Measurements from ENCODE around the gene ANKK1. TPM values are rescaled to one million over a fixed set of nuclear protein-coding genes. Genes with fewer than 3 reads are reported as not detected.
A peak's percentile ranks its signal among the peaks of the same experiment; 100 is the strongest.

ANKK1 gene
- total and polyA plus RNA-seq, 9 of the 15 experiments (the other 6 are each of a cell fraction or from before 2014, with no cell fraction given): not detected

DNA sequence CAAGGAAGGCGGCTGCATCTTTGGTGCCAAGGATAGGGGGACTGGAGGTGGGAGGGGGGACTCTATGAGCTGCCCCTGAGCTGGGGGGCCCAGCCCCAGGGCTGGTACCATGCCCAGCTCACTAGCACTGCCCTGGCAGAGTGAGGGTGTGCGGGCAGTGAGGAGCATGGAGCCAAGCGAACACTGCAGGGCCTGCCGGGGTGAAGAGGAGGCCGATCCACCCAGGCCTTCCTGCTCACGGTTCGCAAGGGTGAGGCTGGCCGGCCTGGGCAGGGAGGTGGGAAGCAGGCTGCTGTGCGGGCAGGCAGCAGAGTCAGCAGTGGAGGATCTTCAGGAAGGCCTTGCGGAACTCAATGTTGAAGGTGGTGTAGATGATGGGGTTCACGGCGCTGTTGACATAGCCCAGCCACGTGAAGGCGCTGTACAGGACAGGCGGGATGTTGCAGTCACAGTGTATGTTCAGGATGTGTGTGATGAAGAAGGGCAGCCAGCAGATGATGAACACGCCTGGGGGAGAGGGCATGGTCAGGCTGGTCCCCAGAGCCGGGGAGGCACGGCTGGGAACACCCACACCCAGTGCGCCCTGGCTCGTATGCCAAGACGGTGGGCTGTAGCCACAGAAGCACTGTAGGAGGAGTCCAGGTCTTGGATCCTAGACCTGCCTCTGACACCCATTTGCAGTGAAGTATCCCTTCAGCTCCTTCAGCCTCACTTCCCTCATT lies 23.0 kb downstream of the ANKK1 start:
- Histone ChIP-seq H3K9ac (ENCODE audit: insufficient read depth in 1 of 2, low read depth in 2 of 2, low read length in 2 of 2) (no peak overlapping the region), H3K9me1 (ENCODE audit: control insufficient read depth, insufficient read depth, low read length) (no peaks in the 10 kb centered on the region), H3K9me3 (replicated peaks; ENCODE audit: control insufficient read depth, insufficient read depth, low read depth, low read length) (no peaks in the 10 kb centered on the region), H3K4me1 (replicated peaks in 1 of 2; ENCODE audit: control insufficient read depth in 2 of 2, insufficient read depth in 2 of 2, low read length in 2 of 2) (no peaks in the 10 kb centered on the region), H4K20me1 (replicated peaks; ENCODE audit: control insufficient read depth, insufficient read depth, low read length) (peaks cover 5% of the 10 kb centered on the region; the same call in 1 of the 2 replicates), H3K79me2 (ENCODE audit: control insufficient read depth, insufficient read depth, low read length) (no peaks in the 10 kb centered on the region), H3K27ac (ENCODE audit: extremely low read depth, low read depth, low read length) (no peak overlapping the region), H3K4me2 (ENCODE audit: insufficient read depth, low read length) (no peak overlapping the region), H3K27me3 (ENCODE audit: control insufficient read depth in 2 of 2, insufficient read depth in 2 of 2, low read length in 2 of 2) (peaks cover 4 to 72% of the 10 kb centered on the region in 2 experiments; a peak in 3 of 5 replicates), H3K4me3 (no peak overlapping the region), H2AFZ (ENCODE audit: low read depth, low read length) (no peak overlapping the region), H3K36me3 (ENCODE audit: control insufficient read depth, insufficient read depth, low read length) (no peaks in the 10 kb centered on the region)
- no peak for FAIRE-seq
- in situ Hi-C loops (cut with MboI) (no loop called here), intact Hi-C loops (cut with micrococcal nuclease) (no loop called here)
- TF ChIP-seq, protein P1, sequence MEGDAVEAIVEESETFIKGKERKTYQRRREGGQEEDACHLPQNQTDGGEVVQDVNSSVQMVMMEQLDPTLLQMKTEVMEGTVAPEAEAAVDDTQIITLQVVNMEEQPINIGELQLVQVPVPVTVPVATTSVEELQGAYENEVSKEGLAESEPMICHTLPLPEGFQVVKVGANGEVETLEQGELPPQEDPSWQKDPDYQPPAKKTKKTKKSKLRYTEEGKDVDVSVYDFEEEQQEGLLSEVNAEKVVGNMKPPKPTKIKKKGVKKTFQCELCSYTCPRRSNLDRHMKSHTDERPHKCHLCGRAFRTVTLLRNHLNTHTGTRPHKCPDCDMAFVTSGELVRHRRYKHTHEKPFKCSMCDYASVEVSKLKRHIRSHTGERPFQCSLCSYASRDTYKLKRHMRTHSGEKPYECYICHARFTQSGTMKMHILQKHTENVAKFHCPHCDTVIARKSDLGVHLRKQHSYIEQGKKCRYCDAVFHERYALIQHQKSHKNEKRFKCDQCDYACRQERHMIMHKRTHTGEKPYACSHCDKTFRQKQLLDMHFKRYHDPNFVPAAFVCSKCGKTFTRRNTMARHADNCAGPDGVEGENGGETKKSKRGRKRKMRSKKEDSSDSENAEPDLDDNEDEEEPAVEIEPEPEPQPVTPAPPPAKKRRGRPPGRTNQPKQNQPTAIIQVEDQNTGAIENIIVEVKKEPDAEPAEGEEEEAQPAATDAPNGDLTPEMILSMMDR (IDR thresholded peaks at IDR 0.05 in 2 of 3, conservative IDR thresholded peaks at IDR 0.05 in 1 of 3; ENCODE audit: insufficient read depth in 2 of 3, low read depth in 1 of 3, low read length in 3 of 3): 0 out of 6 replicates have a peak, but pooled peaks of 2 of the 3 experiments have one; percentile 14 to 22
- TF ChIP-seq RFX7 (CRISPR knock-in tag; IDR thresholded peaks at IDR 0.05) (no peak), TBL1XR1 (IDR thresholded peaks at IDR 0.05; ENCODE audit: low read length in 2 of 2) (no peak), DMBX1 (CRISPR knock-in tag; IDR thresholded peaks at IDR 0.05; ENCODE audit: borderline replicate concordance) (no peak)
- POLR2A ChIA-PET: no interaction called here
- no peak for DNase-seq (ENCODE audit: extremely low read depth in 1 of 4, low spot score in 3 of 4)
- BruUV-seq (replicated peaks): no TSS peak
- WGBS (ENCODE audit: insufficient coverage, low coverage, missing lambda C conversion rate): 12% methylated on average over 15 of the region's 21 CpGs
- ATAC-seq: peak; percentile 62
- CTCF ChIA-PET (ENCODE audit: low intra/inter-chr PET ratio): no interaction called here
